Measurements from ENCODE around the gene AGPAT2.

AGPAT2 gene

GRCh38 chr9:136714096-136714892 is 27.0 kb upstream of the AGPAT2 start:
- no peak for ATAC-seq
- TF ChIP-seq GLIS3 (CRISPR knock-in tag; IDR thresholded peaks at IDR 0.05) (no peak), ZFP30 (CRISPR knock-in tag; IDR thresholded peaks at IDR 0.05) (no peak), CREB5 (CRISPR knock-in tag; IDR thresholded peaks at IDR 0.05; ENCODE audit: low read depth) (no peak), ZC3H10 (CRISPR knock-in tag; IDR thresholded peaks at IDR 0.05) (no peak), PPARA (CRISPR knock-in tag; IDR thresholded peaks at IDR 0.05; ENCODE audit: borderline replicate concordance) (no peak), BACH2 (CRISPR knock-in tag; IDR thresholded peaks at IDR 0.05; ENCODE audit: borderline replicate concordance) (no peak), ESRRG (CRISPR knock-in tag; IDR thresholded peaks at IDR 0.05) (no peak)
- TF ChIP-seq, protein P1, sequence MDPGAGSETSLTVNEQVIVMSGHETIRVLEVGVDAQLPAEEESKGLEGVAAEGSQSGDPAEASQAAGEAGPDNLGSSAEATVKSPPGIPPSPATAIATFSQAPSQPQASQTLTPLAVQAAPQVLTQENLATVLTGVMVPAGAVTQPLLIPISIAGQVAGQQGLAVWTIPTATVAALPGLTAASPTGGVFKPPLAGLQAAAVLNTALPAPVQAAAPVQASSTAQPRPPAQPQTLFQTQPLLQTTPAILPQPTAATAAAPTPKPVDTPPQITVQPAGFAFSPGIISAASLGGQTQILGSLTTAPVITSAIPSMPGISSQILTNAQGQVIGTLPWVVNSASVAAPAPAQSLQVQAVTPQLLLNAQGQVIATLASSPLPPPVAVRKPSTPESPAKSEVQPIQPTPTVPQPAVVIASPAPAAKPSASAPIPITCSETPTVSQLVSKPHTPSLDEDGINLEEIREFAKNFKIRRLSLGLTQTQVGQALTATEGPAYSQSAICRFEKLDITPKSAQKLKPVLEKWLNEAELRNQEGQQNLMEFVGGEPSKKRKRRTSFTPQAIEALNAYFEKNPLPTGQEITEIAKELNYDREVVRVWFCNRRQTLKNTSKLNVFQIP (CRISPR knock-in tag; IDR thresholded peaks at IDR 0.05; ENCODE audit: borderline replicate concordance, low read depth), result no peak
- TF ChIP-seq, protein P2, sequence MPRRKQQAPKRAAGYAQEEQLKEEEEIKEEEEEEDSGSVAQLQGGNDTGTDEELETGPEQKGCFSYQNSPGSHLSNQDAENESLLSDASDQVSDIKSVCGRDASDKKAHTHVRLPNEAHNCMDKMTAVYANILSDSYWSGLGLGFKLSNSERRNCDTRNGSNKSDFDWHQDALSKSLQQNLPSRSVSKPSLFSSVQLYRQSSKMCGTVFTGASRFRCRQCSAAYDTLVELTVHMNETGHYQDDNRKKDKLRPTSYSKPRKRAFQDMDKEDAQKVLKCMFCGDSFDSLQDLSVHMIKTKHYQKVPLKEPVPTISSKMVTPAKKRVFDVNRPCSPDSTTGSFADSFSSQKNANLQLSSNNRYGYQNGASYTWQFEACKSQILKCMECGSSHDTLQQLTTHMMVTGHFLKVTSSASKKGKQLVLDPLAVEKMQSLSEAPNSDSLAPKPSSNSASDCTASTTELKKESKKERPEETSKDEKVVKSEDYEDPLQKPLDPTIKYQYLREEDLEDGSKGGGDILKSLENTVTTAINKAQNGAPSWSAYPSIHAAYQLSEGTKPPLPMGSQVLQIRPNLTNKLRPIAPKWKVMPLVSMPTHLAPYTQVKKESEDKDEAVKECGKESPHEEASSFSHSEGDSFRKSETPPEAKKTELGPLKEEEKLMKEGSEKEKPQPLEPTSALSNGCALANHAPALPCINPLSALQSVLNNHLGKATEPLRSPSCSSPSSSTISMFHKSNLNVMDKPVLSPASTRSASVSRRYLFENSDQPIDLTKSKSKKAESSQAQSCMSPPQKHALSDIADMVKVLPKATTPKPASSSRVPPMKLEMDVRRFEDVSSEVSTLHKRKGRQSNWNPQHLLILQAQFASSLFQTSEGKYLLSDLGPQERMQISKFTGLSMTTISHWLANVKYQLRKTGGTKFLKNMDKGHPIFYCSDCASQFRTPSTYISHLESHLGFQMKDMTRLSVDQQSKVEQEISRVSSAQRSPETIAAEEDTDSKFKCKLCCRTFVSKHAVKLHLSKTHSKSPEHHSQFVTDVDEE (CRISPR knock-in tag; IDR thresholded peaks at IDR 0.05), result no peak

- TF ChIP-seq GLIS3 (CRISPR knock-in tag; IDR thresholded peaks at IDR 0.05), result no peak
- TF ChIP-seq, protein P2 (CRISPR knock-in tag; IDR thresholded peaks at IDR 0.05), result no peak
- TF ChIP-seq BACH2 (CRISPR knock-in tag; IDR thresholded peaks at IDR 0.05; ENCODE audit: borderline replicate concordance), result no peak
- TF ChIP-seq ZC3H10 (CRISPR knock-in tag; IDR thresholded peaks at IDR 0.05), result no peak
- TF ChIP-seq CREB5 (CRISPR knock-in tag; IDR thresholded peaks at IDR 0.05; ENCODE audit: low read depth), result no peak
- TF ChIP-seq, protein P3, sequence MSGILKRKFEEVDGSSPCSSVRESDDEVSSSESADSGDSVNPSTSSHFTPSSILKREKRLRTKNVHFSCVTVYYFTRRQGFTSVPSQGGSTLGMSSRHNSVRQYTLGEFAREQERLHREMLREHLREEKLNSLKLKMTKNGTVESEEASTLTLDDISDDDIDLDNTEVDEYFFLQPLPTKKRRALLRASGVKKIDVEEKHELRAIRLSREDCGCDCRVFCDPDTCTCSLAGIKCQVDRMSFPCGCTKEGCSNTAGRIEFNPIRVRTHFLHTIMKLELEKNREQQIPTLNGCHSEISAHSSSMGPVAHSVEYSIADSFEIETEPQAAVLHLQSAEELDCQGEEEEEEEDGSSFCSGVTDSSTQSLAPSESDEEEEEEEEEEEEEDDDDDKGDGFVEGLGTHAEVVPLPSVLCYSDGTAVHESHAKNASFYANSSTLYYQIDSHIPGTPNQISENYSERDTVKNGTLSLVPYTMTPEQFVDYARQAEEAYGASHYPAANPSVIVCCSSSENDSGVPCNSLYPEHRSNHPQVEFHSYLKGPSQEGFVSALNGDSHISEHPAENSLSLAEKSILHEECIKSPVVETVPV (CRISPR knock-in tag; IDR thresholded peaks at IDR 0.05), result no peak
- no peak for TF ChIP-seq ZNF8 (CRISPR knock-in tag; IDR thresholded peaks at IDR 0.05)
- no peak for TF ChIP-seq ISL1 (CRISPR knock-in tag; IDR thresholded peaks at IDR 0.05)
- TF ChIP-seq ZNF70 (CRISPR knock-in tag; IDR thresholded peaks at IDR 0.05), result no peak
- TF ChIP-seq OSR1 (CRISPR knock-in tag; IDR thresholded peaks at IDR 0.05), result no peak
- no peak for TF ChIP-seq ZFP3 (CRISPR knock-in tag; IDR thresholded peaks at IDR 0.05)
- TF ChIP-seq ARNTL (CRISPR knock-in tag; IDR thresholded peaks at IDR 0.05; ENCODE audit: borderline replicate concordance, low read depth), result no peak
- no peak for TF ChIP-seq ZNF565 (CRISPR knock-in tag; conservative IDR thresholded peaks at IDR 0.05; ENCODE audit: low read depth)
- no peak for TF ChIP-seq RARB (CRISPR knock-in tag; IDR thresholded peaks at IDR 0.05)
- no peak for TF ChIP-seq ZFP30 (CRISPR knock-in tag; IDR thresholded peaks at IDR 0.05)
- TF ChIP-seq CSDC2 (CRISPR knock-in tag; IDR thresholded peaks at IDR 0.05), result no peak
- TF ChIP-seq TCF4 (CRISPR knock-in tag; IDR thresholded peaks at IDR 0.05; ENCODE audit: borderline replicate concordance), result no peak
- TF ChIP-seq, protein P4, sequence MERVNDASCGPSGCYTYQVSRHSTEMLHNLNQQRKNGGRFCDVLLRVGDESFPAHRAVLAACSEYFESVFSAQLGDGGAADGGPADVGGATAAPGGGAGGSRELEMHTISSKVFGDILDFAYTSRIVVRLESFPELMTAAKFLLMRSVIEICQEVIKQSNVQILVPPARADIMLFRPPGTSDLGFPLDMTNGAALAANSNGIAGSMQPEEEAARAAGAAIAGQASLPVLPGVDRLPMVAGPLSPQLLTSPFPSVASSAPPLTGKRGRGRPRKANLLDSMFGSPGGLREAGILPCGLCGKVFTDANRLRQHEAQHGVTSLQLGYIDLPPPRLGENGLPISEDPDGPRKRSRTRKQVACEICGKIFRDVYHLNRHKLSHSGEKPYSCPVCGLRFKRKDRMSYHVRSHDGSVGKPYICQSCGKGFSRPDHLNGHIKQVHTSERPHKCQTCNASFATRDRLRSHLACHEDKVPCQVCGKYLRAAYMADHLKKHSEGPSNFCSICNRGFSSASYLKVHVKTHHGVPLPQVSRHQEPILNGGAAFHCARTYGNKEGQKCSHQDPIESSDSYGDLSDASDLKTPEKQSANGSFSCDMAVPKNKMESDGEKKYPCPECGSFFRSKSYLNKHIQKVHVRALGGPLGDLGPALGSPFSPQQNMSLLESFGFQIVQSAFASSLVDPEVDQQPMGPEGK (CRISPR knock-in tag; IDR thresholded peaks at IDR 0.05; ENCODE audit: borderline replicate concordance), result no peak
- no peak for TF ChIP-seq TOX (CRISPR knock-in tag; IDR thresholded peaks at IDR 0.05; ENCODE audit: borderline replicate concordance)
- TF ChIP-seq, protein P1 (CRISPR knock-in tag; IDR thresholded peaks at IDR 0.05; ENCODE audit: borderline replicate concordance, low read depth), result no peak
- ATAC-seq, result no peak
These were observed 26.3 kb upstream of the AGPAT2 start for GRCh38 chr9:136713550-136713949.

Measured in SK-N-SH treated with all-trans-retinoic acid at 6 μM for 48 hours (cell line).